GM21737 (cell line): ENCODE measurements around the gene NCMAP.

Experiments
- ATAC-seq: cut with Tn5 transposase; IDR thresholded peaks from one replicate; pipeline ENCODE4 v1.9.1; 2021; ENCODE audit warnings: mild to moderate bottlenecking, moderate library complexity; ENCODE audit not compliant: unreplicated experiment

NCMAP gene

GRCh38 chr1:24620678-24621077 is 64.8 kb downstream of the NCMAP start:
- ATAC-seq = no peak

GRCh38 chr1:24621121-24621520 is 65.2 kb downstream of the NCMAP start:
- no peak for ATAC-seq

- ATAC-seq = no peak
Observed at GRCh38 chr1:24622218-24622617, 66.3 kb downstream of the NCMAP start.

GRCh38 chr1:24632832-24633175 is 76.9 kb downstream of the NCMAP start:
- no peak for ATAC-seq

GRCh38 chr1:24635195-24635843 is 79.4 kb downstream of the NCMAP start:
- no peak for ATAC-seq

- no peak for ATAC-seq
Observed at GRCh38 chr1:24636661-24637357, 80.9 kb downstream of the NCMAP start.

GRCh38 chr1:24639094-24639493 is 83.2 kb downstream of the NCMAP start:
- ATAC-seq = no peak

- no peak for ATAC-seq
Observed at GRCh38 chr1:24639881-24640280, 84.0 kb downstream of the NCMAP start.

GRCh38 chr1:24640288-24640687 is 84.4 kb downstream of the NCMAP start:
- ATAC-seq = no peak

GRCh38 chr1:24641646-24642151 is 85.8 kb downstream of the NCMAP start:
- no peak for ATAC-seq

GRCh38 chr1:24642481-24643362 is 86.8 kb downstream of the NCMAP start, which contains the start of gene SRRM1:
Gene SRRM1 (plus strand): TSS chr1:24643302. CDS start chr1:24643327, 25 bp downstream.
- peak; percentile 90 for ATAC-seq

- peak; percentile 12 for ATAC-seq
Observed at GRCh38 chr1:24643363-24644099, 87.6 kb downstream of the NCMAP start.

- no peak for ATAC-seq
Observed at GRCh38 chr1:24644100-24644384, 88.2 kb downstream of the NCMAP start.

- ATAC-seq = no peak
Observed at GRCh38 chr1:24648919-24649318, 93.0 kb downstream of the NCMAP start.

- no peak for ATAC-seq
Observed at GRCh38 chr1:24652382-24652781, 96.5 kb downstream of the NCMAP start.

GRCh38 chr1:24654010-24654409 is 98.1 kb downstream of the NCMAP start:
- ATAC-seq = no peak

GRCh38 chr1:24656046-24656445 is 100.2 kb downstream of the NCMAP start:
- no peak for ATAC-seq

GRCh38 chr1:24657781-24658180 is 101.9 kb downstream of the NCMAP start:
- no peak for ATAC-seq
